Right atrium auricular region (tissue), 2 donors: ENCODE results near the gene NPL. TPM values are rescaled to one million over a fixed set of nuclear protein-coding genes. Genes with fewer than 3 reads are reported as not detected.

ENCODE experiments used
- DNase-seq: peaks from one replicate; pipeline ENCODE4 v3.0.0-alpha.2; 2019; ENCODE audit warnings: low spot score
- H3K27ac ChIP-seq, 2 donors: fragments of 200-600 bp; sonication (generic); 1 replicate in 1 of 2; 2 replicates in 1 of 2; pipeline ENCODE4 v1.5.1; 2016 to 2019
- H3K27me3 ChIP-seq, 2 donors: fragments of 200-600 bp; sonication (generic); one replicate each; pipeline versions ENCODE4 v1.5.1 to v1.6.0; 2017 to 2019
- H3K36me3 ChIP-seq: fragments of 200-600 bp; sonication (generic); one replicate; pipeline ENCODE4 v1.5.1; 2016
- H3K4me1 ChIP-seq, 2 donors: fragments of 200-600 bp; sonication (generic); one replicate each; pipeline versions ENCODE4 v1.5.1 to v1.6.0; 2017 to 2019
- H3K4me3 ChIP-seq, 2 donors: fragments of 200-600 bp; sonication (generic); 1 replicate in 1 of 2; 2 replicates in 1 of 2; pipeline ENCODE4 v1.5.1; 2017 to 2019; ENCODE audit warnings: mild to moderate bottlenecking in 1 of 2, moderate library complexity in 1 of 2
- H3K9me3 ChIP-seq, 2 donors: fragments of 200-600 bp; sonication (generic); one replicate each; pipeline ENCODE4 v1.5.1; 2019
- total RNA-seq, 2 donors: library from RNA; depleted of rRNA; stranded (reverse); fragments of >200 nt; gene quantifications; one replicate each; pipeline ENCODE4 v1.1.0, GENCODE V29; 2016
- TF ChIP-seq, protein P1 (sequence below), 2 donors: fragments of 200-600 bp; sonication (generic); IDR thresholded peaks; one replicate each; pipeline ENCODE4 v1.5.1; 2019; ENCODE audit warnings: antibody characterized with exemption in 2 of 2

The NPL gene
- total RNA-seq, 2 donors from 2014 or later = 3.4 to 4.8 TPM

- Histone ChIP-seq H3K27me3 (no peaks in the 10 kb centered on the region), H3K4me3 (no peak overlapping the region), H3K9me3 (no peaks in the 10 kb centered on the region), H3K27ac (no peak overlapping the region), H3K4me1 (peaks cover 0 to 27% of the 10 kb centered on the region in 2 donors), H3K36me3 (peaks cover 20% of the 10 kb centered on the region)
- TF ChIP-seq, protein P1, sequence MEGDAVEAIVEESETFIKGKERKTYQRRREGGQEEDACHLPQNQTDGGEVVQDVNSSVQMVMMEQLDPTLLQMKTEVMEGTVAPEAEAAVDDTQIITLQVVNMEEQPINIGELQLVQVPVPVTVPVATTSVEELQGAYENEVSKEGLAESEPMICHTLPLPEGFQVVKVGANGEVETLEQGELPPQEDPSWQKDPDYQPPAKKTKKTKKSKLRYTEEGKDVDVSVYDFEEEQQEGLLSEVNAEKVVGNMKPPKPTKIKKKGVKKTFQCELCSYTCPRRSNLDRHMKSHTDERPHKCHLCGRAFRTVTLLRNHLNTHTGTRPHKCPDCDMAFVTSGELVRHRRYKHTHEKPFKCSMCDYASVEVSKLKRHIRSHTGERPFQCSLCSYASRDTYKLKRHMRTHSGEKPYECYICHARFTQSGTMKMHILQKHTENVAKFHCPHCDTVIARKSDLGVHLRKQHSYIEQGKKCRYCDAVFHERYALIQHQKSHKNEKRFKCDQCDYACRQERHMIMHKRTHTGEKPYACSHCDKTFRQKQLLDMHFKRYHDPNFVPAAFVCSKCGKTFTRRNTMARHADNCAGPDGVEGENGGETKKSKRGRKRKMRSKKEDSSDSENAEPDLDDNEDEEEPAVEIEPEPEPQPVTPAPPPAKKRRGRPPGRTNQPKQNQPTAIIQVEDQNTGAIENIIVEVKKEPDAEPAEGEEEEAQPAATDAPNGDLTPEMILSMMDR (IDR thresholded peaks at IDR 0.05) = no peak
- DNase-seq = no peak
These were observed 51.9 kb downstream of the NPL start for GRCh38 chr1:182841368-182841988.

DNA sequence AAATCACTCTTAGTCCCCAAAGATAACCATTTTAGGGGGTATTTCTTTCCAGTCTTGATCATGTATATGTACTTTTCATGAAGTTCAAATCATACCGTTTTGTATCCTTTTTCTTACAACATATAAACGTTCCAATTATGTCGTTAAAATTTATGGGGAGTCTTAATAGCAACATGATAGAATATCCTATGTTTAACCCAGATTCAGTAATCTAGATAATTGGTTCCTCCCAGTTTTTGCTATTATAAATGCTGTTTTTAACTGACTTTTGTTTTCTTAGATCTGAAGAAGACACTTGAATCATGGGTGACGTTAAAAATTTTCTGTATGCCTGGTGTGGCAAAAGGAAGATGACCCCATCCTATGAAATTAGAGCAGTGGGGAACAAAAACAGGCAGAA is 52.7 kb downstream of the NPL start:
- H3K4me1 ChIP-seq = peaks cover 0 to 27% of the 10 kb centered on the region in 2 donors
- TF ChIP-seq, protein P1 (IDR thresholded peaks at IDR 0.05) = no peak
- peaks cover 22% of the 10 kb centered on the region for H3K36me3 ChIP-seq
- no peak overlapping the region for H3K27ac ChIP-seq
- DNase-seq = no peak
- no peaks in the 10 kb centered on the region for H3K27me3 ChIP-seq
- no peak overlapping the region for H3K4me3 ChIP-seq
- H3K9me3 ChIP-seq = no peaks in the 10 kb centered on the region

GRCh38 chr1:182845379-182845778 is 55.8 kb downstream of the NPL start:
- H3K27ac ChIP-seq = no peak overlapping the region
- H3K4me1 ChIP-seq = peaks cover 0 to 22% of the 10 kb centered on the region in 2 donors
- TF ChIP-seq, protein P1 (IDR thresholded peaks at IDR 0.05) = no peak
- H3K9me3 ChIP-seq = no peaks in the 10 kb centered on the region
- no peak for DNase-seq
- H3K4me3 ChIP-seq = no peak overlapping the region
- H3K27me3 ChIP-seq = no peaks in the 10 kb centered on the region
- peaks cover 49% of the 10 kb centered on the region for H3K36me3 ChIP-seq

- peaks cover 54% of the 10 kb centered on the region for H3K36me3 ChIP-seq
- H3K4me3 ChIP-seq = no peak overlapping the region
- H3K9me3 ChIP-seq = no peaks in the 10 kb centered on the region
- DNase-seq = no peak
- no peak overlapping the region for H3K27ac ChIP-seq
- H3K4me1 ChIP-seq = peaks cover 0 to 17% of the 10 kb centered on the region in 2 donors
- no peaks in the 10 kb centered on the region for H3K27me3 ChIP-seq
- TF ChIP-seq, protein P1 (IDR thresholded peaks at IDR 0.05) = no peak
These were observed 56.3 kb downstream of the NPL start for GRCh38 chr1:182845894-182846293.

DNA sequence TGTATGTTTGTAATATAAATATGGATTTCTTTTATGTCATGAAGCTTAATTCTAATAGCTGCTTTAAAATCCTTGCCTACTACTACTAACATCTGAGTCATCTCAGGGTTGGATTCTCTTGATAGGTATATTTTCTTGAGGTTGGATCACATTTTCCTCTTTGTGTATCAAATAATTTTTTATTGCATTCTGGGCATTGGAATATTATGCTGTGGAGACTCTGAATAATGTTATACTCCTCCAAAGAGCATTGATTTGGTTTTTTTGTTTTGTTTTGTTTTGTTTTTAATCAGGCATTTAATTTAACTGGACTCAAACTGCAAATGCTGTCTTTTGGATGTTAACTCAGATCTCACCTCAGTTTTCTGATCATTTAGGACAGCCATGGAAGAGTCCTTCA is 57.5 kb downstream of the NPL start:
- no peaks in the 10 kb centered on the region for H3K9me3 ChIP-seq
- peaks cover 0 to 4% of the 10 kb centered on the region in 2 donors for H3K4me1 ChIP-seq
- no peak overlapping the region for H3K27ac ChIP-seq
- peaks cover 64% of the 10 kb centered on the region for H3K36me3 ChIP-seq
- TF ChIP-seq, protein P1 (IDR thresholded peaks at IDR 0.05) = no peak
- DNase-seq = no peak
- no peaks in the 10 kb centered on the region for H3K27me3 ChIP-seq
- H3K4me3 ChIP-seq = no peak overlapping the region

GRCh38 chr1:182848736-182849135 is 59.2 kb downstream of the NPL start:
- Histone ChIP-seq H3K27ac (no peak overlapping the region), H3K36me3 (peaks cover 78% of the 10 kb centered on the region), H3K9me3 (no peaks in the 10 kb centered on the region), H3K4me3 (no peak overlapping the region), H3K4me1 (no peaks in the 10 kb centered on the region), H3K27me3 (no peaks in the 10 kb centered on the region)
- no peak for DNase-seq
- TF ChIP-seq, protein P1 (IDR thresholded peaks at IDR 0.05) = no peak
